Panc1 (cell line): ENCODE data around the gene ZC3H12C. TPM values are rescaled to one million over a fixed set of nuclear protein-coding genes. Genes with fewer than 3 reads are reported as not detected.

Experiments
- ATAC-seq: fragments of 200-7000 bp; cut with Tn5 transposase; 2 replicates; pipeline ENCODE4 v1.9.1; 2020; ENCODE audit warnings: mild to moderate bottlenecking, moderate library complexity
- BruUV-seq: library from RNA; stranded (reverse); fragments of 400-500 nt; replicated peaks from 2 replicates; lab custom pipeline; 2021; lab: Mats Ljungman, UMichigan
- CTCF ChIA-PET: fragments of 300-600 bp; sonication (Branson Sonifier 250); formaldehyde crosslinking; loops from one replicate; lab custom pipeline; 2022; ENCODE audit warnings: antibody characterized with exemption; lab: Charles Lee
- POLR2A ChIA-PET: fragments of 300-600 bp; sonication (Branson Sonifier 250); formaldehyde crosslinking; loops from one replicate; lab custom pipeline; 2022; ENCODE audit warnings: antibody characterized with exemption; lab: Charles Lee
- DNase-seq: peaks from one replicate; pipeline ENCODE4 v3.0.0-alpha.2; 2010; ENCODE audit warnings: low read depth, low spot score
- H3K27ac ChIP-seq: 2 replicates; pipeline ENCODE4 v1.5.1; 2011; ENCODE audit warnings: mild to moderate bottlenecking, low read length, inconsistent platforms
- H3K27me3 ChIP-seq: fragments of 200-500 bp; sonication (Bioruptor generic); 2 replicates; pipeline ENCODE4 v1.6.0; 2014; ENCODE audit warnings: low read length, inconsistent platforms; ENCODE audit not compliant: control insufficient read depth, insufficient read depth
- H3K36me3 ChIP-seq: fragments of 200-500 bp; sonication (Bioruptor generic); 2 replicates; pipeline ENCODE4 v1.5.1; 2014; ENCODE audit warnings: inconsistent platforms, mild to moderate bottlenecking, low read length, moderate library complexity; ENCODE audit not compliant: control insufficient read depth, insufficient read depth
- H3K4me1 ChIP-seq: 2 replicates; pipeline ENCODE4 v1.5.1; 2011; ENCODE audit warnings: inconsistent platforms, mild to moderate bottlenecking, low read length, moderate library complexity; ENCODE audit not compliant: control insufficient read depth, insufficient read depth
- H3K4me3 ChIP-seq, 2 experiments: 2 replicates each; pipeline ENCODE4 v1.5.1; 2011 to 2012; ENCODE audit warnings: low read depth in 2 of 2, low read length in 2 of 2, mild to moderate bottlenecking in 2 of 2, inconsistent platforms in 1 of 2, moderate library complexity in 1 of 2
- H3K9me3 ChIP-seq: fragments of 200-500 bp; sonication (Bioruptor generic); 2 replicates; pipeline ENCODE4 v1.5.1; 2014; ENCODE audit warnings: low read depth, mild to moderate bottlenecking, inconsistent platforms, low read length, moderate library complexity; ENCODE audit not compliant: control insufficient read depth, insufficient read depth
- POLR2AphosphoS5 ChIP-seq: IDR thresholded peaks from 2 replicates; pipeline ENCODE4 v1.6.1; 2012; ENCODE audit warnings: mild to moderate bottlenecking, low read depth, low read length, moderate library complexity
- SIN3A ChIP-seq: IDR thresholded peaks from 2 replicates; pipeline ENCODE4 v1.6.1; 2012; ENCODE audit warnings: low read depth, mild to moderate bottlenecking, low read length, moderate library complexity, borderline replicate concordance; ENCODE audit not compliant: insufficient read depth
- TCF7L2 ChIP-seq: IDR thresholded peaks from 2 replicates; pipeline ENCODE4 v1.6.1; 2011; ENCODE audit warnings: mild to moderate bottlenecking, low read depth, low read length, inconsistent platforms
- in situ Hi-C: cut with HindIII; loops from 2 replicates; pipeline ENCODE4 v1.10.0; 2016; ENCODE audit warnings: low sequenced_read_pairs, low pct_unique_long_range_greater_than_20kb
- intact Hi-C: fragments of 100-400 bp; cut with micrococcal nuclease; formaldehyde crosslinking; loops from one replicate; pipeline ENCODE4 v1.10.0; 2022; ENCODE audit not compliant: unreplicated experiment
- total RNA-seq: library from RNA; stranded (reverse); gene quantifications from one replicate; pipeline ENCODE4 v1.2.1, GENCODE V29; 2021; ENCODE audit not compliant: unreplicated experiment
- TF ChIP-seq, protein P1 (sequence below), 2 experiments: IDR thresholded peaks; 2 replicates each; pipeline ENCODE4 v1.6.1; 2011 to 2012; ENCODE audit warnings: low read depth in 2 of 2, control low read depth in 1 of 2, low read length in 1 of 2, mild to moderate bottlenecking in 1 of 2, moderate library complexity in 1 of 2; ENCODE audit not compliant: insufficient read depth in 1 of 2
- TF ChIP-seq, protein P2 (sequence below): fragments of 450-650 bp; IDR thresholded peaks from 2 replicates; pipeline ENCODE4 v1.5.1; 2017; ENCODE audit warnings: mild to moderate bottlenecking

ZC3H12C gene
- total RNA-seq, 1 experiment from 2014 or later = 13.5 TPM

DNA sequence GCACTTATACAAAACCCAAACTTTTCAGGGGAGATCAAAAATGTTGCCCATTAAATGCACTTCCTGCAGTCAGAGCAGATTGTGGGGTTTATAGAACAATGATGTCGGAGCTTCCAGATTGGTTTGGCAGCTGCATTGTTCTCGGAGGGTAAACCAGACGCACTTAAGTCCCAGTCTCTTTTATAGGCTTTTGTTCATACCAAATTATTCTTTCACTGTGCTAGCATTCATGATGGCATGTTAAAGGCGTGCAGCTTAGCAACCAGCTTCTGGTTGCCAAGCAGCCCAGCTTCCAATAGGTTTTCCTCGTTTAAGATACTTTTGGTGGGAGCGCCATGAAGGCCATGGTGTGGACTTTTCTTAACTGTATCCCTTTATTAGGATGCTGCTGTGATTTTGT, 40.9 kb downstream of the ZC3H12C start:
- H3K4me3 ChIP-seq = no peak overlapping the region
- TF ChIP-seq, protein P1, sequence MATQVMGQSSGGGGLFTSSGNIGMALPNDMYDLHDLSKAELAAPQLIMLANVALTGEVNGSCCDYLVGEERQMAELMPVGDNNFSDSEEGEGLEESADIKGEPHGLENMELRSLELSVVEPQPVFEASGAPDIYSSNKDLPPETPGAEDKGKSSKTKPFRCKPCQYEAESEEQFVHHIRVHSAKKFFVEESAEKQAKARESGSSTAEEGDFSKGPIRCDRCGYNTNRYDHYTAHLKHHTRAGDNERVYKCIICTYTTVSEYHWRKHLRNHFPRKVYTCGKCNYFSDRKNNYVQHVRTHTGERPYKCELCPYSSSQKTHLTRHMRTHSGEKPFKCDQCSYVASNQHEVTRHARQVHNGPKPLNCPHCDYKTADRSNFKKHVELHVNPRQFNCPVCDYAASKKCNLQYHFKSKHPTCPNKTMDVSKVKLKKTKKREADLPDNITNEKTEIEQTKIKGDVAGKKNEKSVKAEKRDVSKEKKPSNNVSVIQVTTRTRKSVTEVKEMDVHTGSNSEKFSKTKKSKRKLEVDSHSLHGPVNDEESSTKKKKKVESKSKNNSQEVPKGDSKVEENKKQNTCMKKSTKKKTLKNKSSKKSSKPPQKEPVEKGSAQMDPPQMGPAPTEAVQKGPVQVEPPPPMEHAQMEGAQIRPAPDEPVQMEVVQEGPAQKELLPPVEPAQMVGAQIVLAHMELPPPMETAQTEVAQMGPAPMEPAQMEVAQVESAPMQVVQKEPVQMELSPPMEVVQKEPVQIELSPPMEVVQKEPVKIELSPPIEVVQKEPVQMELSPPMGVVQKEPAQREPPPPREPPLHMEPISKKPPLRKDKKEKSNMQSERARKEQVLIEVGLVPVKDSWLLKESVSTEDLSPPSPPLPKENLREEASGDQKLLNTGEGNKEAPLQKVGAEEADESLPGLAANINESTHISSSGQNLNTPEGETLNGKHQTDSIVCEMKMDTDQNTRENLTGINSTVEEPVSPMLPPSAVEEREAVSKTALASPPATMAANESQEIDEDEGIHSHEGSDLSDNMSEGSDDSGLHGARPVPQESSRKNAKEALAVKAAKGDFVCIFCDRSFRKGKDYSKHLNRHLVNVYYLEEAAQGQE (IDR thresholded peaks at IDR 0.05; ENCODE audit: insufficient read depth in 1 of 2, low read depth in 2 of 2, low read length in 1 of 2) = no peak
- TF ChIP-seq POLR2AphosphoS5 (no peak), TCF7L2 (no peak), SIN3A (no peak)
- TF ChIP-seq, protein P2, sequence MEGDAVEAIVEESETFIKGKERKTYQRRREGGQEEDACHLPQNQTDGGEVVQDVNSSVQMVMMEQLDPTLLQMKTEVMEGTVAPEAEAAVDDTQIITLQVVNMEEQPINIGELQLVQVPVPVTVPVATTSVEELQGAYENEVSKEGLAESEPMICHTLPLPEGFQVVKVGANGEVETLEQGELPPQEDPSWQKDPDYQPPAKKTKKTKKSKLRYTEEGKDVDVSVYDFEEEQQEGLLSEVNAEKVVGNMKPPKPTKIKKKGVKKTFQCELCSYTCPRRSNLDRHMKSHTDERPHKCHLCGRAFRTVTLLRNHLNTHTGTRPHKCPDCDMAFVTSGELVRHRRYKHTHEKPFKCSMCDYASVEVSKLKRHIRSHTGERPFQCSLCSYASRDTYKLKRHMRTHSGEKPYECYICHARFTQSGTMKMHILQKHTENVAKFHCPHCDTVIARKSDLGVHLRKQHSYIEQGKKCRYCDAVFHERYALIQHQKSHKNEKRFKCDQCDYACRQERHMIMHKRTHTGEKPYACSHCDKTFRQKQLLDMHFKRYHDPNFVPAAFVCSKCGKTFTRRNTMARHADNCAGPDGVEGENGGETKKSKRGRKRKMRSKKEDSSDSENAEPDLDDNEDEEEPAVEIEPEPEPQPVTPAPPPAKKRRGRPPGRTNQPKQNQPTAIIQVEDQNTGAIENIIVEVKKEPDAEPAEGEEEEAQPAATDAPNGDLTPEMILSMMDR = no peak
- ChIA-PET POLR2A (no interaction called here), CTCF (no interaction called here)
- no peaks in the 10 kb centered on the region; the same call in 1 of the 2 replicates for H3K4me1 ChIP-seq
- no peaks in the 10 kb centered on the region for H3K27me3 ChIP-seq
- H3K9me3 ChIP-seq = no peaks in the 10 kb centered on the region
- DNase-seq (no peak), ATAC-seq (no peak)
- intact Hi-C loops (no loop called here), in situ Hi-C loops (no loop called here)
- no TSS peak for BruUV-seq
- H3K27ac ChIP-seq = no peak overlapping the region
- no peaks in the 10 kb centered on the region; the same call in 1 of the 2 replicates for H3K36me3 ChIP-seq

DNA sequence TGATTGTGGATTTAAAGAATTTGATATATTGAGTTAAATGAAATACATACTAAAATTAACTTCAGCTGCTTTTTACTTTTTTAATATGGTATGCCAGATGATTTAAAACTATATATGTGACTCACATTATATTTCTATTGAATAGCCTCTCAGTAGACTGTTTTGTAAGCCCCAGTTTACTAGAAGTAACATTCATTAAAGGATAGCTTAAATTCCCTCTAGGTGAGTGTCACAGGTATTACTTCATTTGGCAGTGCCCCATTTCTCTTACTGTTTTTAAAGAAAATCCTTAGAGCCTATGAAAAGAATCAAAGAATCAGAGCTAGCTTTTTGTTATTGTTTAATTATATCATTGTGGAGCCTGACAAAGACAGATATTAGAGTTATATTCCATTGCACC, 48.6 kb downstream of the ZC3H12C start:
- CTCF ChIA-PET = no interaction called here
- DNase-seq = no peak
- H3K36me3 ChIP-seq = no peaks in the 10 kb centered on the region

More for the DNA sequence above, 48.6 kb downstream of the ZC3H12C start:
- Histone ChIP-seq H3K9me3 (no peaks in the 10 kb centered on the region), H3K27ac (no peak overlapping the region), H3K27me3 (no peaks in the 10 kb centered on the region), H3K4me1 (no peaks in the 10 kb centered on the region), H3K4me3 (no peak overlapping the region)
- POLR2A ChIA-PET = interaction anchor here (0.6 kb wide), 1 partner anchor 1347 kb away, joined by 4 read pairs; no protein-coding TSS in a partner anchor
- in situ Hi-C loops (no loop called here), intact Hi-C loops (no loop called here)
- ATAC-seq = no peak
- no TSS peak for BruUV-seq
- TF ChIP-seq, protein P2 = no peak
- TF ChIP-seq POLR2AphosphoS5 = no peak
- TF ChIP-seq TCF7L2 = no peak
- TF ChIP-seq, protein P1 (IDR thresholded peaks at IDR 0.05; ENCODE audit: insufficient read depth in 1 of 2, low read depth in 2 of 2, low read length in 1 of 2) = no peak
- no peak for TF ChIP-seq SIN3A
